GM21576 (cell line): ENCODE data around the gene RBM8A.

Source experiments
- ATAC-seq: cut with Tn5 transposase; IDR thresholded peaks from one replicate; pipeline ENCODE4 v1.9.1; 2021; ENCODE audit warnings: mild to moderate bottlenecking, moderate library complexity; ENCODE audit not compliant: unreplicated experiment

RBM8A gene

DNA sequence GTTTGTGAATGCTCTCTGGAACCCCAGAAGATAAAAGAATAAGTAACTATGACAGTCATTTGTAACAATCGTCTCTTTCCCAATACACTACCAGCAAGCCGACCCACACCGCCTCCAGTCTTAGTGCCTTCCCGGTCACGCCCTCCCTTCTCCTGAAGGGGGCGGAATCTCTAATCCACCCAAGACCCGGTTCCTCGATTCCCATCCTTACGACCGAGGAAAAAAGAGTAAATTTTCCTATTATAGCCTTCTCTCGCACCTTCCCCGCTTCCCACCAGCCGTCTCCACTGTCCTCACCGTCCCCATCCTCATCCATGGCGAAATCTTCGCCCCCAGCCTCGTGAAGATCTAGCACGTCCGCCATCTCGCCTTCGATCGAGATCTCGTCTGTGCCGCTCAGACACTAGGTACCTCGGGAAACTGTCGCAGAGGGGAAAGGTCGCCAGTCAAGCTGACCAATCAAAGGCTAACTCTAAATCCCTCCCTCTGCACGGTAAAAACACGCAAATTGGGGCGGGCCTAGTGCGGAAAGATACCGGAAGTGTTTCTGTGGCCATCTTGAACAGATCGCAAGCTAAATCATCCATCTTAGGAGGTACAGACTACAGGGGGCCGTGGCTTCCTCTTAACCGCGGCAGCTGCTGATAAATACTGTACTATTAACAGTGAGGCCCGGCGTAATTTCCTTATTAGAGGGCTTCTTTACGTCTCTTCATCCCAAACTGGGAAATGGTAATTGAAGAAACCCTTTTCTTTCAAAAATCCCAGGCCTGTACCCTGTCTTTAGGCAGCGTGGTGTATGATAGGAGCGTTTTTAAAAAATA lies at the start of gene RBM8A:
TSS of gene RBM8A (minus strand) at position 422 of the 824 bp plus-strand sequence. CDS start at position 364, 58 bp downstream.
- peak; percentile 98 for ATAC-seq

DNA sequence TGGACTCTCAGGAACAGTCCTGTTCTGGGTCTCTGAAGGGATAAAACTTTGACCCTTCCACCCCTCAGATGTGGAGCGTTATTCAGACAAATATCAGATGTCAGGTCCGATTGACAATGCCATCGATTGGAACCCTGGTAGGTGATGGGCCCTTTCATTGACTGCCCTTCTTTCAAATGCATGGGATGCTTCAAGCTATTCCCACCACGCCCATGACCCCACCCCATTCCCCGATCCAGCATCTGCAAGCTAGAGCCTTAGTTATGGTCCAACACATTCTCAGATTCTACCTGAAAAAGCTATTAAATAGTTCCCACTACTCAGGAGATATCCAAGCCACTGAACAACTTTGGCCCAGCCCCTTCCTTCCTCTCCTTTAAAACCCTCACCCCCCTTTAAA lies 49.7 kb upstream of the RBM8A start:
- no peak for ATAC-seq

DNA sequence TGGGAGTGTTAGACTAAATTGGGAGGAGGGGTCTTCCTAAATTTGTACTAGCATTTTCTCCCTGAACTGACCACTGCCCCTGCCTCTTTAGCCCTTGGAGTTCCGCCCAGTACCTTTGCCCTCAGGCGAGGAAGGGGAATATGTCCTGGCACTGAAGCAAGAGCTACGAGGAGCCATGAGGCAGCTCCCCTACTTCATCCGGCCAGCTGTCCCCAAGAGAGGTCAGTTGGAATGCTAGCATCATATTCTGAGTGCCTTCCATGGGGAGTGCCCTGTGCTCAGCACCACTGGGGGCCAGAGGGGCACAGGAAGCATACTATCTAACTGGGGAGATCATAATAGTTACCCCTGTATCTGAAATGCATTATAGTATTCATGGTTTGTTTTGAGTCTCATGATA lies 47.9 kb upstream of the RBM8A start:
- no peak for ATAC-seq

DNA sequence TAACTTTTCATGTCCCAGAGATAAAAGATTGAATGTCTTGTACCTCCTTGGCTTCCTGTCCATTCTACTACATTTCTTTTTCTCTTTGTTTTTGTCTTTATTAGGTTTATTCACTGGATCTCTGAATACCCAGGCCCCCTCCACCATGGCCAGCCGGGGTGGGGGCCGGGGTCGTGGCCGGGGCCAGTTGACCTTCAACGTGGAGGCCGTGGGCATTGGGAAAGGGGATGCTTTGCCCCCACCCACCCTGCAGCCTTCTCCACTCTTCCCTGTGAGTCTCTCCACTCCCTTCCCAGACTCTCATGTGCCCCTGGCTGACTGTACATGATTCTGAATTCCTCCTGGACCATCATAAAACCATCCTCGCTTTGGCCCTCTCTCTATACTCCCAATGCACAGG lies 47.4 kb upstream of the RBM8A start:
- ATAC-seq, result no peak

DNA sequence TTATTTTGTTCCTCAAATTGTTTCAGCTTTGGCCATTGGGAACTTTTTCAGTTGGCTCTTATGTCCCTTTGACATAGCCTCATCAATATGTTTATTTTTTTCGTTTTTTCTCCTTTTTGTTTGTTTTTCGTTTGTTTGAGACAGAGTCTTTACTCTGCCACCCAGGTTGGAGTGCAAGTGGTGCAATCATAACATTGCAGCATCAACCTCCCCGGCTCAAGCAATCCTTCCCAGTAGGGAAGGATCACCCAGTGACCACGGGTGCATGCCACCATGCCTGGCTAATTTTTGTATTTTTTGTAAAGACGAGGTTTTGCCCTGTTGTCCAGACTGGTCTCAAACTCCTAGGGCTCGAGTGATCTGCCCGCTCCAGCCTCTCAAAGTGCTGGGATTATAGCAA lies 45.3 kb upstream of the RBM8A start:
- no peak for ATAC-seq

DNA sequence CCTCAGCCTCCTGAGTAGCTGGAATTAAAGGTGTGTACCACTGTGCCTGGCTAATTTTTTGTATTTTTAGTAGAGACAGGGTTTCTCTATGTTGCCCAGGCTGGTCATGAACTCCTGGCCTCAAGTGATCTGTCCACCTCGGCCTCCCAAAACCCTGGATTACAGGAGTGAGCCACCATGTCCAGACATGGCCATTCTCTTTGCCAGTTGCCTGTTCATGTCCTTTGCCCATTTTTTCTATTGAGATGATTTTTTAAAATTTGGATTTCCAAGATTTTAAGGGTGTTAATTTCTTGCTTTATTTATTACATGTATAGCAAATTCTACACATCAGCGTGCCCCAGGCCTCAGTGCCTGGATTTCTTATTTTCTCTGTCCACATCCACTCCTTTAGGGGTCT lies 40.0 kb upstream of the RBM8A start:
- ATAC-seq, result no peak

DNA sequence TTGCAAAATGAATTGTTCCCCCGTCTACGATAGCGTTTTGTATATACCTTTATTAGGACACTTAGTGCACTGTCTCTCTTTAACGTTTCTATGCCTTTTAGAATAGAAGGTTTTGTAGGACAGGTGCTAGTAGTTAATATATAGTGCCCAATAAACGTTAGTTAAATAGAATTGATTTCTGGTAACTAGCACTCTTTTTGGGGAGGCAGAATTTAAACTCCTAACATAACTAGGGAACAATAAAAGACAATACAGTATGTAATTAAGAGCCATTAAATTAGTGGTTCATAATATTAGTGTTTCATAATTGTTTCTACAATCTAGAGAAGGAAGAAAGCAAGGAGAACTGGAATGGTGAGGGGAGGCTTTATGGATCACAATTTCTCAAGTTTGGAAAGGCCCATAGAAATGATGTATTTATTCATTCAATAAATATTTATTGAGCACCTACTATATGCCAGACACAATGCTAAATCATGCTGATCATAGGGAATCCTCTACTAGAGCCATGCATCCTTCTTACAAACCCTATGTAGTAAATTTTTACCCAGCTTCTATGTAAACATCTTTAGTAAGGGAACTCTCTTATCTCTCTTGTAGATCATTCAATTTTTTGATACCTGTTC lies 37.9 kb upstream of the RBM8A start:
- ATAC-seq, result no peak

DNA sequence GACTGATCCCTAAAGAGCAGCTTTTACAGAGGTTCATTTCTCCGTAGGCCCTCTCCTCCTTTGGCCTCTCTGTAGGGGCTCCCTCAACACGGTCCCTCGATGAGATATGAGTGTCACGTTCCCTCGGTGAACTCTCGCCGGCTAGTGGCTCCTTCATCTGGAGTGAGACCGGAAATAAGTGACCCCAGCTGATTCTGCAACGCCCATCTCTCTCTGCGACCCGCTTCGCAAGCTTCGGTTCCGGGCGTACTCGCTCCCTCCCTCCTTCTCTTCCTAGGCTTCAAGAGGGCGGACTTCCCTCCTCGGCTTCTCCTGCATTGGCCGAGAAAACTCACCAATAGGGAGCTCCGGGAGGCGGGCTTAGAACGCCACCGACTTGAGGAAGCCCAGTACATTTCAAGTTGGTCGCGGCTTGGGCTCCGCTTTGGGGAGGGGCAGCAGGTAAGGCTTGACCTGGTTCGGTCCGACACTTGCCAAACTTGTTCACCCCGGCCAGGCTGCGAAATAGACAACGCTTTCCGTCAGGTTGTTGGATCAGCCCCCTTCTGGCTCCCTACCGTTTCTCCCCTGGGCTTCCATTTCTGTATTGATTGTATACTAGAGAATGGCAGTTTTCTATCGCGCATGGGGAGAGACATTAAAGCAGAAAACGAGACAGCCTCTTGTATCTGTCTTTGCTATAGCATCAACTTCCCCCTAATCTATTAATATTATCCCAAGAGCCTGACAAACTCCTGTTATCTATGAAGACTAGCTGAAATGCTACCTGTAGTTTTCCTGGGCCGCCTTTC lies 37.2 kb upstream of the RBM8A start, which contains the start of the genes ANKRD34A and POLR3GL:
TSS of gene ANKRD34A (minus strand) at position 248 of the 791 bp plus-strand sequence. CDS start 2,816 bp downstream, outside the sequence.
TSS of gene POLR3GL (plus strand) at position 363 of the 791 bp plus-strand sequence. CDS start 10,176 bp downstream, outside the sequence.
- ATAC-seq, result peak; percentile 86

DNA sequence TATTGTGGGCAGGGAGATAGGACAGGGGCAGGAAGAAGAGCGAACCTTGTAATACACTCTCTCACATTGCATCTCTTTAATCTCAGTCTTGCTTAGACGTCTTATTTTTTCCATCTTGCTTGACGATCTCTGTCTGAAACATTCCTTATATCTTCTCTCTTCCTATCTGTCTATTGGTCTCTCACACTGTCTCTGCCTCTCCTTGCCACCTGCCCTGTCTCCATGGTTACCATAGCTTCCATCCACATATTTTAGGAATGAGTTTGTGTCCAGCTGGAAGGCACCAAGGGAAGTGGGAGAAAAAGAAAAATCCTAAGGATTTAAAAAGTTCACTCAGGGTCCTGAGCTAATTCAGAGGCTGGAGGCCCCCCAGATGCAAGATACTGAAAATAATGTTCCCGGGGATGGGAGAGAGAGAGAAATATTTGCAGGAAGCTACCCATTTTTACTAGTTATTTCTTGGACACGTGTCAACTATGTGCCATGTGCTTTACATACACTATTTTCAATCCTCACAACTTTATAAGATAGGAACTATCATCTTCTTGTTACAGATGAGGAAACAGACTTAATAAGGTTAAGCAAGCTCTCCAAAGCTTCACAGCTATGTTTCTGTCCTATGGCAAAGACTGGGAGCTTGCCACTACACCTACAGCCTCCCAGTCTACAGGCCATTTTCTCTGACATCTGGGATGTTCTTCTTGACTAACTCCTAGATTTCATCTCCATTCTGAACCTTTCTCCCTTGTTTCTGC lies 36.2 kb upstream of the RBM8A start:
- no peak for ATAC-seq

DNA sequence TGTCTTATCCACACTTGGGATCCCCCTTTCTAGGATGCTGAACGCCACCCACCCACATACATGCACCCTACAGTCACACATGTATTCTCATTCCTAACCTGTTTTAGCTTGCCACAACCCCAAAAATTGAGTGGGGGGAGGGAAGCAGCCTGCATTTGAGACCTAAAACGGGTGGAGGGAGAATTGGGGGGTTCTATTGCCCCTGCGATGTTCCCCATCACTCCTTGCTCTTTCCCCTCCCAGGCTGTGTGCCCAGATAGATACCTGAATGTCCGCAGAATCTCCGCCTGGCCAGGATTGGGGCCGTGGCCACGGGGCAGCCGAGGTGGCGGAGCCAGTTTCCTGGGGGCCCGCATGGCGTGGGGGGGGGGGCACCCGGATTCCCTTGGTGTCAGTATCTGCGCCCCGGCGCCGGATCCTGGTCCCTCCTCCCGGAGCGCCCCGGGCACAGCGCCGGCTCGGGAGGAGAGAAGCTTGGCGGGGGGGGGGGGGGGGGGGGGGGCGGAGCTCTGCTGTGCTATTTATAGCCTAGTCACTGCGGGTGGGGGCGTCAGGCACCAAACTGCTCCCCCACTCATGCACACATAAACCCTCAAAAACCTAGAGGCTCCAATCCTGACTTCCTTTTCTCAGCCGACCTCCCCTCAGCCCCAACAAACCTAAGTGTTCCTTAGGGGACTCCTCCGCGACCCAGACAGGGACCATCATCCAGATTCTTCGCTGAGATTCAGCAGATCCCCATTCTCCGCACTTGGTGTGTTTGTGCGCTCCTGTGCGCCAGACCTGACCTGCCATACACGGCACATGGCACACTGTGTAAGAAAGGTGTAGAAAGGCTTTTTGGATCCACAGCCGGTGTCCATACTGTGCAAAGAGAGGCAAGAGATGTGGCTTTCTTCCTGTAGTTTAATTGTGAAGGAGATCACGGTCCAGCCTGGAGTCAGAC lies 35.1 kb upstream of the RBM8A start:
- ATAC-seq, result no peak

DNA sequence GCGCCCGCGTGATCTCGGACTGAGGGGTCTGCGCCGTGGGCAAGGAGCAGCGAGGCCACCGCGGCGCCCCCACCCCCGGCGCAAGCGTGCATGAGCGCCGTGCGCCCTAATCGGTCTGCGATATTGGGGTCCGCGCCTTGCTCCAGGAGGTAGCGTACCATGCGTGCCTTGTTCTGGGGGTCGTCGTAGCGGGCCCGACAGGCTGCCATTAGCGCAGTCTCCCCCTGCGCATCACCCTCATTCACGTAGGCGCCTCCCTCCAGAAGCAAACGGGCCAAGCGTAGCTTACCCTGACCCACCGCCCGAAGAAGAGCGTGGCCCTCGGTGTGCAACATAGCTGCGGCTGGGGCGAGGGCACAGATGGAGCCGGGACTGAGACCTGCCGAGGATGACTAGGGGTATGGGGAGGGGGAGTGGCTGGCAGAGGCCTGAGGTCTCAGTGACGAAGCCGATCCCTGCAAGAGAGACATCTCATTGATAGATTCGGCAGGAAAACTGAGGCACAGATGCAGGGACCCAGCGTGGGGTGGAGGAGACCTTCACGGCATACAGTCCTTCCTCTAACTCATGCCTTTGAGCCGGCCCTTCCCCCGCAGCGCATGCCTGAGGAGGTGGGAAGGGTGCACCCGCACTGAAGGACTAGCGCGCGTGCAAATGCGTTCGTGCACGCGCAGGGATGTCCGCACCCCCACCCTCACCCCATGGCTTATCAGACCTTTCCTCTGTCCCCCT lies 34.3 kb upstream of the RBM8A start:
- no peak for ATAC-seq

DNA sequence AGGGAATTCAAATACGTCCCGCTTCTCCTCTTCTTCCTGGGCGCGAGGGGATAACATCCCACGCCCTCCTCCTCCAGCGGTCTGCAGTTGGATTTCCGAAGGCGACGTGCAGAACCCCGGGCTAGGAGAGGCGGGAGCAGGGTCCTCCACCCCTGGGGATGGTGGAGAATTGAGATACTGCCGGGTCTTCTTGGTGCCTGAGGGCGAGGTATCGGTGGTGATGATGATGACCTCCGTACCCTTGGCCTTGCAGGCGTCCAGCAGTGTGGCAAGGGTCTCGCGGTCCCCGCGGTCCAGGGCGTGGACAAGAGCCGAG lies 33.8 kb upstream of the RBM8A start:
- ATAC-seq, result no peak

DNA sequence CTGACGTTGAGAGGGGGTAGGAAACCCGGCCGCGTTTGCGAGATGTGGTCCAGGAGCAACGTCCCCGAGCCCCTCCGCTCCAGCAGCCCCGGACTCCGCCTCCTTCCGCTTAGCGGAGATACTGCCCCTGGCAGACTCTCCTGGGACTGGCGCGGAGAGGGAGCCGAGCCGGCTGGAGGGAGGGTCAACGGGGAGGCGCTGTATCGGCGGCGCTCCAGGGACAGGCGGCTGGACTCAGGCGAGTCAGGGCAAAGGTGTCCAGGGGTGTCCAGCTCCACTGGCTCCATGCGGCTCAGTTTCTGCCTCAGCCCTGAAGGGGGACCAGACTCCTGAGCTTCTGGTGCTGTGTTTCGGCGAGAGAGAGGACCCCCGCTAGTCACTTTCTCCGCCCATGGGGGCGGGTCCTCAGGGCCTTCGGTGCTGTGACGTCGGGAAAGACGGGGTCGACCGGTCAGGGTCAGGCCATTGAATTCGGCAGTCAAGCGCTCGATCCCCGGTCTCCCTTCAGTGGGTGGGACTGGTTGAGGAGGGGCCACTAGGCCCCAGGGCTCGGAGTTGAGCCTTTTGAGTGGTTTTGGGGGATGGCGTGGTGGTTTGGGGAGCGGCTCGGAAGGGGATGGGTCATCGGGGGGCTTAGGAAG lies 33.3 kb upstream of the RBM8A start:
- no peak for ATAC-seq

DNA sequence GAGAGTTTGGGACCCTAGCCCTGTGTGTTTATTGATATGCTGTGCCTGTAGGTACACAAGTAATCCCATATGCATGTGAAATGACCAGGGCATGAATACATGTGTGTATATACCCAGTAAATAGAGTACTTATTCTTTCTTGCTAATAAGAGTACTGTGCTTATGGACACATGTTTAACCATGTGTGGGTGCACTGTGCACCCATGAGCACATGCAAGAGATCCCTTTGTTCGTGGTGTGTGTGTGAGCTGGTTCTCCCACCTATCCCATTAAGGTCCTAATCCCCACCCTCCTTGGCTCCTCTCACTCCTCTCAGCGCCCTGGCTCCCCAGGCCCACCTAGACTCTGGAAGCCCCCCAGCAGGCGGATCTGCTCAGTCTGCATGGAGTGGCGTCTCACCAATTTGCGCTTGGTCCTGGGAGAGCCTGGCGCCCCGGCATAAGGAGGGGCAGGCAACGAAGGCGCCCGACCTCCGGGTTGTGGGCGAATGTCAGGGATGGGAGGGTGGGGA lies 32.7 kb upstream of the RBM8A start:
- ATAC-seq, result no peak

DNA sequence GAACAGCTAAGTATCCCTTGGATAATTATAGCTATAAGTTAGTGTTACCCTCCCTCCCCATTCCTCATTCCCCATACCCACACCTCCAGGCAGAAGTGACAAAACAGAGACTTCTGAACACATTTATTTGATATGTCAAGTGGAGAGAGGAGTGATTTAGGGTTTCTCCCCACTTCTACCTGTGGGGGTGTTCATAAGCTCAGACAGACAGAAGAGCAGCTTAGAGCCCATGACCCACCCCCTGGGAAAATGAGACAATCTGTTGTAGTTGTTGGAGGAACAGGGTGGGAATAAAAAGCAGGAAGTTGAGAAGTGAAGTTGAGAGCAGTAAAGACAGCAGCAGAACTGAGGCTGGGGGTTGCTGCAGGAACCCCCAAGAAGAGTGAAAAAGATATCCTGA lies 32.0 kb upstream of the RBM8A start:
- no peak for ATAC-seq

DNA sequence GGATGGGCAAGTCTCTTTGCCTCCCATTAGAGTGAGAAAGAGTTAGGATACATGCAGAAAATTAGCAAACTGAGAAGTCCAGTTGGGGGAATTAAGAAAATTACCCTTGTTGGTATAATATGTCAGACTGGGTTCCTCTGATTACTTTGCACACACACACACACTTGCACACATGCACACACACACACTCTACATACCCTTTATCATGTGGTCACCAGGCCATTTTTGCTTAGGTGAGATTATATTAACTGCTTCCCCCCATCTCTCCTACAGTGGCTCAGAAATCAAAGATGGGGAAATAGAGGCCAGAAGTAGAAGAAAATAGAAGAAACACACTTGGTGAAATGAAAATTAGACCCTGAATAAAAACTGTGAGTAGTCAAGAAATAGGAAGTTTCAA lies 31.4 kb upstream of the RBM8A start:
- ATAC-seq, result no peak

DNA sequence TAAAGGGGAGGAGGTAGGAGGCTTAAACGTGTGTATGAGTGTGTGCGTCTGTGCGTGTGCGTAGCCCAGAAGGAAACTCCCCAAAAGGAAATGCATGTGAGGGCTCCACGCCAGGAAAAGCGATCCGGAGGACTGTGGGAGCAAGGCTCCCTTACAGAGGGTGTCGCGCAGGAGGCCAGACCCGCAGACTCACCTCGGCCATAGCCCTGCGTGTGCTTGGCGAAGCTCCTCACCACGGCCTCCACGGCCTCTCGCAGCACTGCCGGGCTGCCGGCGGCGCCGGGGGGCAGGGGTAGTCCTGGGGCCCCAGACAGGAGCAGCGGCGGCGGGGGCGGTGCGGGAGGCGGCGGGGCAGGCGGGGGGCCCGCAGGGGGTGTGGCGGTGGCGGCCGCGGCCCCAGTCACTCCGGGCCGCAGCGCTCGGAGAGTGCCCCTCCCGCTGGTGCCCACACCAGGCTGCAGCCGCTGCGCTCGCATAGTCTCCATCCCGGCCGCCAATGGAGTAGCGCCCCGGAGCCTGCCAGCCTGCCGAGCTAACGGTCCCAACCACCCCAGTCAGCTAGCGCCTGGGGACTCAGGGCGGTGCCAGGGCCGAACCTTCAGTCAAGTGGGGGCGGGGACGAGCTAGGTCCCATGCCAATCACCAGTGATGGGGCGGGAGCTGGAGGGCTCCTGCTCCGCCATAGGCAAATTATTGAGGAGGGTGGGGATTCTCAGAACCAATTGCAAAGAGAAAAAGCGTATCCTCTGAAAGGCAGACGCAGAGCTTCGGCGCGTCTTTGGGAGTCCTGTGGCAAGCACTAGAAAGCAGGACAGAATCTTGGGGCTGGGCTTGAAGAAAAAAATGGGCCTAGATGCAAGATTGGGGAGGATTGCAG lies 30.4 kb upstream of the RBM8A start, which contains the start of gene LIX1L:
TSS of gene LIX1L (minus strand) at position 575 of the 877 bp plus-strand sequence. CDS start at position 485, 90 bp downstream.
- peak; percentile 87 for ATAC-seq
